Esophagus muscularis mucosa (tissue), 4 donors: Measurements from ENCODE around the gene HCRTR2. TPM values are rescaled to one million over a fixed set of nuclear protein-coding genes. Genes with fewer than 3 reads are reported as not detected.
"Not testable (repeated sequence)": the region's sequence is repeated elsewhere in the genome, so short reads cannot be mapped to it uniquely, and the experiment has no call there.

Experiments used
- DNase-seq: peaks from one replicate; pipeline ENCODE4 v3.0.0-alpha.2; 2017; ENCODE audit errors: extremely low spot score
- H3K27ac ChIP-seq, 4 donors: fragments of 200-600 bp; sonication (generic); replicated peaks in 1 of 4; 1 replicate in 3 of 4; 2 replicates in 1 of 4; pipeline ENCODE4 v1.5.1; 2016 to 2019; ENCODE audit warnings: mild to moderate bottlenecking in 1 of 4
- H3K27me3 ChIP-seq, 4 donors: fragments of 200-600 bp; sonication (generic); one replicate each; pipeline versions ENCODE4 v1.5.1 to v1.6.0; 2016 to 2019
- H3K36me3 ChIP-seq, 4 donors: fragments of 200-600 bp; sonication (generic); one replicate each; pipeline ENCODE4 v1.5.1; 2016 to 2019
- H3K4me1 ChIP-seq, 4 donors: fragments of 200-600 bp; sonication (generic); one replicate each; pipeline ENCODE4 v1.5.1; 2016 to 2019
- H3K4me3 ChIP-seq, 4 donors: fragments of 200-600 bp; sonication (generic); 1 replicate in 2 of 4; 2 replicates in 2 of 4; pipeline ENCODE4 v1.5.1; 2016 to 2019; ENCODE audit warnings: mild to moderate bottlenecking in 4 of 4, moderate library complexity in 1 of 4
- H3K9me3 ChIP-seq, 4 donors: fragments of 200-600 bp; sonication (generic); 1 replicate in 3 of 4; 2 replicates in 1 of 4; pipeline ENCODE4 v1.5.1; 2016 to 2019
- EP300 ChIP-seq: sonication (generic); formaldehyde crosslinking; IDR thresholded peaks from one replicate; pipeline ENCODE4 v1.6.1; 2017; ENCODE audit warnings: antibody characterized with exemption
- POLR2A ChIP-seq: fragments of 450-650 bp; IDR thresholded peaks from one replicate; pipeline ENCODE4 v1.6.1; 2017; ENCODE audit warnings: antibody characterized with exemption, moderate library complexity, mild to moderate bottlenecking, low read depth
- POLR2AphosphoS5 ChIP-seq, 2 donors: sonication (generic); formaldehyde crosslinking; IDR thresholded peaks; one replicate each; pipeline ENCODE4 v1.6.1; 2017; ENCODE audit warnings: antibody characterized with exemption in 2 of 2
- whole genome bisulfite sequencing: methylation state at CpG from one replicate; pipeline ENCODE4 v1.1.5; 2018; 5-methylcytosine and 5-hydroxymethylcytosine counted together
- intact Hi-C: fragments of 100-400 bp; cut with DNase I; formaldehyde crosslinking; loops from one replicate; pipeline ENCODE4 v1.15.1; 2023
- total RNA-seq, 4 donors: library from RNA; depleted of rRNA; stranded (reverse); fragments of >200 nt; gene quantifications; one replicate each; pipeline versions ENCODE4 v1.1.0 to v1.2.1, GENCODE V29; 2016
- TF ChIP-seq, protein P1 (sequence below), 3 experiments: fragments of 200-600 bp in 2 of 3; fragments of 450-650 bp in 1 of 3; sonication (generic) in 2 of 3; IDR thresholded peaks; one replicate each; pipeline ENCODE4 v1.5.1; 2017 to 2019; ENCODE audit warnings: antibody characterized with exemption in 3 of 3, mild to moderate bottlenecking in 2 of 3, moderate library complexity in 1 of 3

The HCRTR2 gene
- total RNA-seq, 4 donors from 2014 or later: not detected

- TF ChIP-seq, protein P1, sequence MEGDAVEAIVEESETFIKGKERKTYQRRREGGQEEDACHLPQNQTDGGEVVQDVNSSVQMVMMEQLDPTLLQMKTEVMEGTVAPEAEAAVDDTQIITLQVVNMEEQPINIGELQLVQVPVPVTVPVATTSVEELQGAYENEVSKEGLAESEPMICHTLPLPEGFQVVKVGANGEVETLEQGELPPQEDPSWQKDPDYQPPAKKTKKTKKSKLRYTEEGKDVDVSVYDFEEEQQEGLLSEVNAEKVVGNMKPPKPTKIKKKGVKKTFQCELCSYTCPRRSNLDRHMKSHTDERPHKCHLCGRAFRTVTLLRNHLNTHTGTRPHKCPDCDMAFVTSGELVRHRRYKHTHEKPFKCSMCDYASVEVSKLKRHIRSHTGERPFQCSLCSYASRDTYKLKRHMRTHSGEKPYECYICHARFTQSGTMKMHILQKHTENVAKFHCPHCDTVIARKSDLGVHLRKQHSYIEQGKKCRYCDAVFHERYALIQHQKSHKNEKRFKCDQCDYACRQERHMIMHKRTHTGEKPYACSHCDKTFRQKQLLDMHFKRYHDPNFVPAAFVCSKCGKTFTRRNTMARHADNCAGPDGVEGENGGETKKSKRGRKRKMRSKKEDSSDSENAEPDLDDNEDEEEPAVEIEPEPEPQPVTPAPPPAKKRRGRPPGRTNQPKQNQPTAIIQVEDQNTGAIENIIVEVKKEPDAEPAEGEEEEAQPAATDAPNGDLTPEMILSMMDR (IDR thresholded peaks at IDR 0.05): no peak
- TF ChIP-seq EP300 (no peak), POLR2AphosphoS5 (IDR thresholded peaks at IDR 0.05) (no peak), POLR2A (no peak)
- Histone ChIP-seq H3K27ac (no peak overlapping the region), H3K4me3 (no peak overlapping the region), H3K9me3 (no peaks in the 10 kb centered on the region), H3K4me1 (no peaks in the 10 kb centered on the region), H3K36me3 (no peaks in the 10 kb centered on the region), H3K27me3 (no peaks in the 10 kb centered on the region)
- intact Hi-C loops: no loop called here
- DNase-seq: no peak
- WGBS: 81% methylated on average over 2 of the region's 2 CpGs
Observed at GRCh38 chr6:55290736-55291135, 116.4 kb downstream of the HCRTR2 start.

DNA sequence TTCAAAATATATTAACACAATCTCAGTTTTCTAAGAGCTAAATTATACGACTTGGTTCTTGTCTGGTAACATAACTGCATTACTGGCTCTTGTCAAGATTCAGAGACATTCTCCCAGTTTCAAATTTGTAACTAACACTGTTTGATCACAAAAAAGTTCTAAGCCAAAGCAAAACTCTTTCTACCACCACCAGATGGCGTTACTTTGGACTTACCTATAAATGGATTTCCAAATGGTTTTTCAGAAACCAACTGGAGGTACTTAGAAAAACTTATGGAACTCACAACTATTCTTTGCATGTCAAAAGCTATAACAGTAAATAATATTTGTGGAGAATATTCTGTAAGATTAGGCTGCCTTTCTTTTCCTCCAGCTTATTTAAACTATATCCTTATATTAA lies 118.8 kb downstream of the HCRTR2 start:
- intact Hi-C loops: no loop called here
- Histone ChIP-seq H3K36me3 (no peaks in the 10 kb centered on the region), H3K4me3 (no peak overlapping the region), H3K27ac (no peak overlapping the region), H3K4me1 (no peaks in the 10 kb centered on the region), H3K27me3 (no peaks in the 10 kb centered on the region), H3K9me3 (peaks cover 0 to 4% (median 0%) of the 10 kb centered on the region in 4 donors)
- no peak for DNase-seq
- TF ChIP-seq POLR2AphosphoS5 (IDR thresholded peaks at IDR 0.05) (no peak), EP300 (no peak), POLR2A (no peak)
- TF ChIP-seq, protein P1 (IDR thresholded peaks at IDR 0.05): no peak
- WGBS: 54% methylated on average over 2 of the region's 2 CpGs

DNA sequence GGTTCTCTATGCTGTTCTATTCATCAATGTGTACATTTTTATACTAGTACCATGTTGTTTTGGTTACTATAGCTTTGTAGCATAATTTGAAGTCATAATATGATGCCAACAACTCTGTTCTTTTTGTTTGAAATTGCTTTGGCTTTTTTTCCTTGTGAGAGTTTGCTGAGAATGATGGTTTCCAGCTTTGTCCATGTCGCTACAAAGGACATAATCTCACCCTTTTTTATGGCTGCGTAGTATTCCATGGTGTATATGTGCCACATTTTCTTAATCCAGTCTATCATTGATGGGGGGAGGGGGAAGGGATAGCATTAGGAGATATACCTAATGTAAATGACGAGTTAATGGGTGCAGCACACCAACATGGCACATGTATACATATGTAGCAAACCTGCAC lies 122.9 kb downstream of the HCRTR2 start:
- H3K4me3 ChIP-seq, intact Hi-C loops, H3K4me1 ChIP-seq, H3K27ac ChIP-seq, H3K27me3 ChIP-seq, H3K9me3 ChIP-seq, H3K36me3 ChIP-seq, DNase-seq: not testable (repeated sequence)
- WGBS: 93% methylated on average over 3 of the region's 3 CpGs

GRCh38 chr6:55299286-55299985 lies 125.1 kb downstream of the HCRTR2 start:
- WGBS: 62% methylated on average over 5 of the region's 5 CpGs
- intact Hi-C loops: no loop called here

DNA sequence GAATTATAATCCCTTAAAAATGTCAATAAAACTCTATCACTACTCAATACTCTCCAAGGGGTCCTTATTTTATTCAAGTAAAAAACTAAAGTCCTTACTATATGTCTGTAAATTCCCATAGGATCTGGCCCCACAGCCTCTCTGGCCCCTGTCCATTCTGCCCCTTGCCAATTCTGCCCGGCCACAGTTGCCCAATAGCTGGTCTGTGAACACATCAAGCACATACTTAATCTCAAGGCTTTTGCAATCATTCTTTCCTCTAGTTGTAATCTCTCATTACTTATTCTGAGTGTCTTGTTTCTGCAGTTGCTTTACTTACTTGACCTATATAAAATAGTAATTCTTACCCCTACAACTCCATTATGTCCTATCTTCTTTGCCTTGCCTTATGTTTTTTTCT lies 130.4 kb downstream of the HCRTR2 start:
- DNase-seq: no peak
- H3K27me3 ChIP-seq: no peaks in the 10 kb centered on the region
- WGBS: 84% methylated on average over 1 of the region's 1 CpG
- no peaks in the 10 kb centered on the region for H3K36me3 ChIP-seq
- H3K4me1 ChIP-seq: no peaks in the 10 kb centered on the region
- H3K27ac ChIP-seq: no peak overlapping the region
- intact Hi-C loops: no loop called here
- no peak overlapping the region for H3K4me3 ChIP-seq
- TF ChIP-seq POLR2AphosphoS5 (IDR thresholded peaks at IDR 0.05) (no peak), POLR2A (no peak), EP300 (no peak)
- TF ChIP-seq, protein P1 (IDR thresholded peaks at IDR 0.05): no peak
- peaks cover 0 to 5% (median 0%) of the 10 kb centered on the region in 4 donors for H3K9me3 ChIP-seq

More at GRCh38 chr6:55299286-55299985, 125.1 kb downstream of the HCRTR2 start:
- TF ChIP-seq EP300: no peak
- TF ChIP-seq, protein P1 (IDR thresholded peaks at IDR 0.05): no peak
- TF ChIP-seq POLR2A: no peak
- TF ChIP-seq POLR2AphosphoS5 (IDR thresholded peaks at IDR 0.05): no peak
- Histone ChIP-seq H3K4me1 (no peaks in the 10 kb centered on the region), H3K27me3 (no peaks in the 10 kb centered on the region), H3K9me3 (peaks cover 0 to 4% (median 0%) of the 10 kb centered on the region in 4 donors), H3K36me3 (no peaks in the 10 kb centered on the region), H3K4me3 (no peak overlapping the region), H3K27ac (no peak overlapping the region)
- no peak for DNase-seq
